ENCODE data around the gene XPNPEP2.

Gene XPNPEP2

GRCh38 chrX:129721414-129721813 is 17.4 kb upstream of the XPNPEP2 start:
- Mint-ChIP-seq H3K27ac (no peak overlapping the region), H3K4me1 (peaks cover 6% of the 10 kb centered on the region), H3K9me3 (peaks cover 3% of the 10 kb centered on the region), H3K4me3 (no peak overlapping the region), H3K36me3 (ENCODE audit: low read depth) (no peaks in the 10 kb centered on the region), H3K27me3 (ENCODE audit: low read depth) (peaks cover 5% of the 10 kb centered on the region)
- no peak for TF ChIP-seq CTCF (IDR thresholded peaks at IDR 0.05; ENCODE audit: unreplicated experiment in 3 of 3)

GRCh38 chrX:129721870-129722269 is 16.9 kb upstream of the XPNPEP2 start:
- H3K27me3 Mint-ChIP-seq (ENCODE audit: low read depth): peaks cover 5% of the 10 kb centered on the region
- no peak overlapping the region for H3K4me3 Mint-ChIP-seq
- H3K27ac Mint-ChIP-seq: peak overlapping the region in 1 of 3 experiments; percentile 33
- no peaks in the 10 kb centered on the region for H3K36me3 Mint-ChIP-seq (ENCODE audit: low read depth)
- peaks cover 3% of the 10 kb centered on the region for H3K9me3 Mint-ChIP-seq
- TF ChIP-seq CTCF (IDR thresholded peaks at IDR 0.05; ENCODE audit: unreplicated experiment in 3 of 3): no peak
- peaks cover 6% of the 10 kb centered on the region for H3K4me1 Mint-ChIP-seq

- H3K9me3 Mint-ChIP-seq: peaks cover 3% of the 10 kb centered on the region
- H3K27ac Mint-ChIP-seq: no peak overlapping the region
- TF ChIP-seq CTCF (IDR thresholded peaks at IDR 0.05; ENCODE audit: unreplicated experiment in 3 of 3): no peak
- no peak overlapping the region for H3K4me3 Mint-ChIP-seq
- H3K36me3 Mint-ChIP-seq (ENCODE audit: low read depth): no peaks in the 10 kb centered on the region
- H3K4me1 Mint-ChIP-seq: no peaks in the 10 kb centered on the region
- no peaks in the 10 kb centered on the region for H3K27me3 Mint-ChIP-seq (ENCODE audit: low read depth)
Observed at GRCh38 chrX:129723511-129723910, 15.3 kb upstream of the XPNPEP2 start.

- no peaks in the 10 kb centered on the region for H3K4me1 Mint-ChIP-seq
- TF ChIP-seq CTCF (IDR thresholded peaks at IDR 0.05; ENCODE audit: unreplicated experiment in 3 of 3): no peak
- H3K36me3 Mint-ChIP-seq (ENCODE audit: low read depth): no peaks in the 10 kb centered on the region
- no peaks in the 10 kb centered on the region for H3K27me3 Mint-ChIP-seq (ENCODE audit: low read depth)
- no peak overlapping the region for H3K27ac Mint-ChIP-seq
- H3K4me3 Mint-ChIP-seq: no peak overlapping the region
- peaks cover 3% of the 10 kb centered on the region for H3K9me3 Mint-ChIP-seq
Observed at GRCh38 chrX:129724754-129725153, 14.0 kb upstream of the XPNPEP2 start.

- H3K27ac Mint-ChIP-seq: no peak overlapping the region
- H3K27me3 Mint-ChIP-seq (ENCODE audit: low read depth): no peaks in the 10 kb centered on the region
- no peaks in the 10 kb centered on the region for H3K36me3 Mint-ChIP-seq (ENCODE audit: low read depth)
- no peak overlapping the region for H3K4me3 Mint-ChIP-seq
- peak; percentile 59 to 71 (median 69) for TF ChIP-seq CTCF (IDR thresholded peaks at IDR 0.05; ENCODE audit: unreplicated experiment in 3 of 3)
- no peaks in the 10 kb centered on the region for H3K4me1 Mint-ChIP-seq
- peaks cover 5% of the 10 kb centered on the region for H3K9me3 Mint-ChIP-seq
Observed at GRCh38 chrX:129726307-129727111, 12.3 kb upstream of the XPNPEP2 start.

GRCh38 chrX:129728061-129728460 is 10.7 kb upstream of the XPNPEP2 start:
- no peak overlapping the region for H3K27ac Mint-ChIP-seq
- no peaks in the 10 kb centered on the region for H3K27me3 Mint-ChIP-seq (ENCODE audit: low read depth)
- H3K4me3 Mint-ChIP-seq: no peak overlapping the region
- TF ChIP-seq CTCF (IDR thresholded peaks at IDR 0.05; ENCODE audit: unreplicated experiment in 3 of 3): no peak
- no peaks in the 10 kb centered on the region for H3K4me1 Mint-ChIP-seq
- peaks cover 2% of the 10 kb centered on the region for H3K9me3 Mint-ChIP-seq
- no peaks in the 10 kb centered on the region for H3K36me3 Mint-ChIP-seq (ENCODE audit: low read depth)
